GM12878 (cell line): Measurements from ENCODE around the gene DELE1. TPM values are rescaled to one million over a fixed set of nuclear protein-coding genes. Genes with fewer than 3 reads are reported as not detected.

ENCODE experiments used
- ATAC-seq: fragments of 200-7000 bp; cut with Tn5 transposase; 3 replicates; pipeline ENCODE4 v1.9.1; 2020; ENCODE audit warnings: mild to moderate bottlenecking, moderate library complexity
- BruUV-seq: library from RNA; stranded (reverse); fragments of 400-500 nt; replicated peaks from 2 replicates; lab custom pipeline; 2021; lab: Mats Ljungman, UMichigan
- CTCF ChIA-PET: fragments of 300-600 bp; sonication (Branson Sonifier 250); formaldehyde crosslinking; extraction: SDS; loops from one replicate; lab custom pipeline; 2021; ENCODE audit warnings: inconsistent platforms; lab: Yijun Ruan, JAX
- POLR2A ChIA-PET: fragments of 350-600 bp; formaldehyde crosslinking; extraction: SDS; loops from one replicate; lab custom pipeline; 2021; ENCODE audit warnings: inconsistent platforms; lab: Charles Lee
- RAD21 ChIA-PET: fragments of 300-600 bp; sonication (Branson Sonifier 250); formaldehyde crosslinking; loops from one replicate; lab custom pipeline; 2023; ENCODE audit warnings: antibody characterized with exemption; ENCODE audit not compliant: unreplicated experiment; lab: Charles Lee
- SMC1A ChIA-PET: fragments of 300-600 bp; sonication (Branson Sonifier 250); formaldehyde crosslinking; loops from one replicate; lab custom pipeline; 2023; ENCODE audit not compliant: unreplicated experiment, uncharacterized antibody; lab: Charles Lee
- DNase-seq: peaks from one replicate; pipeline ENCODE4 v3.0.0-alpha.2; 2011; ENCODE audit warnings: low read depth, low spot score
- FAIRE-seq: peaks from 3 replicates; lab custom pipeline; 2011; peaks lifted over from hg19 to GRCh38; lab: Jason Lieb, UNC
- H2AFZ ChIP-seq: 2 replicates; pipeline ENCODE4 v1.6.0; 2011; ENCODE audit warnings: low read depth, low read length, control low read depth; ENCODE audit not compliant: control insufficient read depth
- H3K27ac ChIP-seq: 2 replicates; pipeline ENCODE4 v1.5.1; 2011; ENCODE audit warnings: control low read depth; ENCODE audit not compliant: control insufficient read depth, insufficient read depth
- H3K27me3 ChIP-seq, 2 experiments: replicated peaks in 1 of 2; 2 replicates each; pipeline versions ENCODE4 v1.6.0 to v1.6.1; 2011; ENCODE audit warnings: low read length in 1 of 2; ENCODE audit not compliant: control insufficient read depth in 2 of 2, insufficient read depth in 2 of 2
- H3K36me3 ChIP-seq, 2 experiments: 2 replicates each; pipeline ENCODE4 v1.5.1; 2011; ENCODE audit warnings: low read length in 1 of 2; ENCODE audit not compliant: control insufficient read depth in 2 of 2, insufficient read depth in 2 of 2
- H3K4me1 ChIP-seq: 2 replicates; pipeline ENCODE4 v1.6.1; 2011; ENCODE audit warnings: mild to moderate bottlenecking, low read length, moderate library complexity, mixed read lengths; ENCODE audit not compliant: control insufficient read depth, insufficient read depth
- H3K4me2 ChIP-seq: 2 replicates; pipeline ENCODE4 v1.6.0; 2011; ENCODE audit warnings: control low read depth; ENCODE audit not compliant: control insufficient read depth, insufficient read depth
- H3K4me3 ChIP-seq: fragments of 200-600 bp; sonication (generic); 2 replicates; pipeline ENCODE4 v1.5.1; 2016
- H3K79me2 ChIP-seq: 2 replicates; pipeline ENCODE4 v1.6.0; 2011; ENCODE audit warnings: low read length; ENCODE audit not compliant: control insufficient read depth, insufficient read depth
- H3K9ac ChIP-seq: 2 replicates; pipeline ENCODE4 v1.8.0; 2011; ENCODE audit warnings: low read length, control low read depth, mixed read lengths; ENCODE audit not compliant: control insufficient read depth, insufficient read depth
- H3K9me3 ChIP-seq: replicated peaks from 3 replicates; pipeline ENCODE4 v1.5.1; 2011; ENCODE audit warnings: mild to moderate bottlenecking, low read length; ENCODE audit not compliant: control insufficient read depth, insufficient read depth
- H4K20me1 ChIP-seq: 2 replicates; pipeline ENCODE4 v1.6.0; 2011; ENCODE audit not compliant: control insufficient read depth, insufficient read depth
- BMI1 ChIP-seq: fragments of 450-650 bp; IDR thresholded peaks from 2 replicates; pipeline ENCODE4 v1.6.1; 2016; ENCODE audit warnings: mild to moderate bottlenecking, moderate library complexity, borderline replicate concordance
- CHD4 ChIP-seq: fragments of 200-600 bp; sonication (generic); IDR thresholded peaks from 2 replicates; pipeline ENCODE4 v1.6.1; 2016; ENCODE audit warnings: mild to moderate bottlenecking
- CREB1 ChIP-seq: IDR thresholded peaks from 2 replicates; pipeline ENCODE4 v1.6.1; 2012; ENCODE audit warnings: low read depth, mild to moderate bottlenecking, inconsistent platforms
- CREM ChIP-seq: IDR thresholded peaks from 2 replicates; pipeline ENCODE4 v1.6.1; 2014; ENCODE audit warnings: antibody characterized with exemption, low read depth
- POU2F2 ChIP-seq: IDR thresholded peaks from 3 replicates; pipeline ENCODE4 v1.6.1; 2011; ENCODE audit warnings: low read depth, mild to moderate bottlenecking, low read length, borderline replicate concordance
- SUZ12 ChIP-seq: fragments of 200-600 bp; sonication (generic); IDR thresholded peaks from one replicate; pipeline ENCODE4 v1.6.1; 2018; ENCODE audit warnings: antibody characterized with exemption, mild to moderate bottlenecking; ENCODE audit not compliant: unreplicated experiment
- WRNIP1 ChIP-seq: IDR thresholded peaks from 2 replicates; pipeline ENCODE4 v1.6.1; 2011; ENCODE audit warnings: low read depth, low read length, improper control_type of control experiment, borderline replicate concordance
- ZNF622 ChIP-seq: fragments of 450-650 bp; IDR thresholded peaks from 2 replicates; pipeline ENCODE4 v1.6.1; 2017; ENCODE audit warnings: mild to moderate bottlenecking, inconsistent platforms
- WGBS: methylation state at CpG from one replicate; pipeline ENCODE4 v1.1.6; 2016; ENCODE audit warnings: low lambda C conversion rate; ENCODE audit not compliant: insufficient replicate concordance, insufficient coverage; ENCODE audit errors: missing lambda C conversion rate; 5-methylcytosine and 5-hydroxymethylcytosine counted together
- in situ Hi-C: fragments of 300-500 bp; cut with MboI; formaldehyde crosslinking; loops from 9 replicates; pipeline ENCODE4 v1.14.3; 2018; ENCODE audit warnings: mixed read lengths
- intact Hi-C: fragments of 100-400 bp; cut with micrococcal nuclease; formaldehyde crosslinking; loops from one replicate; pipeline ENCODE4 v1.14.2; 2022; ENCODE audit not compliant: unreplicated experiment
- polyA plus RNA-seq, 11 experiments: library from polyadenylated mRNA; depleted of rRNA in 4 of 11; unstranded in 6 of 11; stranded (reverse) in 5 of 11; fragments of >200 nt; fragmentation: Nextera tagmentation in 4 of 11; fragmentation: Illumina TruSeq in 1 of 11; extraction: Ambion mirVana in 4 of 11; extraction: Trizol in 1 of 11; gene quantifications; 1 replicate in 1 of 11; 2 replicates in 10 of 11; pipeline versions ENCODE4 v1.2.1 to v1.2.3, GENCODE V29; 2011 to 2016; ENCODE audit warnings: inconsistent platforms in 2 of 11, missing spikeins in 2 of 11, low read depth in 1 of 11
- total RNA-seq, 4 experiments: library from RNA; depleted of rRNA in 3 of 4; stranded (reverse); fragments of >200 nt in 3 of 4; fragmentation: Illumina TruSeq in 1 of 4; extraction: Trizol in 1 of 4; gene quantifications; 2 replicates each; pipeline versions ENCODE4 v1.2.1 to v1.2.3, GENCODE V29; 2013 to 2021
- TF ChIP-seq, protein P1 (sequence below): IDR thresholded peaks from 2 replicates; pipeline ENCODE4 v1.6.1; 2011; ENCODE audit warnings: low read depth, mild to moderate bottlenecking, low read length, moderate library complexity, borderline replicate concordance; ENCODE audit errors: extremely low read depth
- TF ChIP-seq, protein P2 (sequence below): fragments of 450-650 bp; IDR thresholded peaks from 2 replicates; pipeline ENCODE4 v1.6.1; 2016; ENCODE audit warnings: mild to moderate bottlenecking
- TF ChIP-seq, protein P3 (sequence below): IDR thresholded peaks from 2 replicates; pipeline ENCODE4 v1.6.1; 2012; ENCODE audit warnings: low read depth, low read length, improper control_type of control experiment
- TF ChIP-seq, protein P4 (sequence below): fragments of 450-650 bp; IDR thresholded peaks from 2 replicates; pipeline ENCODE4 v1.6.1; 2017; ENCODE audit warnings: low read depth, mild to moderate bottlenecking, moderate library complexity

The DELE1 gene
- total and polyA plus RNA-seq, 10 of the 15 experiments (the other 5 are each of a cell fraction or from before 2014, with no cell fraction given) = 18.9 to 71.4 (median 47.6) TPM

DNA sequence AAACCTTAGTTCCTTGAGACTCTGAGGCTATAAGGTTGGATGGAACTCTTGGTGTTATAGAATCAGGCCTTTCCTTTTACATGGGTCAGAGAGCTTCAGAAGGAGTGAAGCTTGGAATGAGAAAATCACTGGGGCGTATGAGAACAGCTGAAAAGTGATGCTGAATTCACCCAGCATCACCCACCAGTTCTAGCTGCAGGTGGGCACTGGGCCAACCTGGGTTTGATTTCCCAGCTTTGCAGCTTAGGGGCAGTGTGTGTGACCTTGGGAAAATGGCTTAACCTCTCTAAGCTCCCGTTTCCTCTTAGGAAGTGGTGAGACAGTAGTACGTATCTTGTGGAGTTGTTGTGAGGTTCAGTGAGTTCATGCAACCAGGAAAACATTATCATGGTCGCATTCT is 23.6 kb downstream of the DELE1 start (continued):
- TF ChIP-seq, protein P1, sequence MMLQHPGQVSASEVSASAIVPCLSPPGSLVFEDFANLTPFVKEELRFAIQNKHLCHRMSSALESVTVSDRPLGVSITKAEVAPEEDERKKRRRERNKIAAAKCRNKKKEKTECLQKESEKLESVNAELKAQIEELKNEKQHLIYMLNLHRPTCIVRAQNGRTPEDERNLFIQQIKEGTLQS = no peak
- TF ChIP-seq, protein P2, sequence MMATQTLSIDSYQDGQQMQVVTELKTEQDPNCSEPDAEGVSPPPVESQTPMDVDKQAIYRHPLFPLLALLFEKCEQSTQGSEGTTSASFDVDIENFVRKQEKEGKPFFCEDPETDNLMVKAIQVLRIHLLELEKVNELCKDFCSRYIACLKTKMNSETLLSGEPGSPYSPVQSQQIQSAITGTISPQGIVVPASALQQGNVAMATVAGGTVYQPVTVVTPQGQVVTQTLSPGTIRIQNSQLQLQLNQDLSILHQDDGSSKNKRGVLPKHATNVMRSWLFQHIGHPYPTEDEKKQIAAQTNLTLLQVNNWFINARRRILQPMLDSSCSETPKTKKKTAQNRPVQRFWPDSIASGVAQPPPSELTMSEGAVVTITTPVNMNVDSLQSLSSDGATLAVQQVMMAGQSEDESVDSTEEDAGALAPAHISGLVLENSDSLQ = no peak
- TF ChIP-seq ZNF622 = no peak
- no peak for TF ChIP-seq WRNIP1
- TF ChIP-seq CHD4 = no peak
- TF ChIP-seq BMI1 = no peak
- TF ChIP-seq, all 136 proteins: peak for 0

DNA sequence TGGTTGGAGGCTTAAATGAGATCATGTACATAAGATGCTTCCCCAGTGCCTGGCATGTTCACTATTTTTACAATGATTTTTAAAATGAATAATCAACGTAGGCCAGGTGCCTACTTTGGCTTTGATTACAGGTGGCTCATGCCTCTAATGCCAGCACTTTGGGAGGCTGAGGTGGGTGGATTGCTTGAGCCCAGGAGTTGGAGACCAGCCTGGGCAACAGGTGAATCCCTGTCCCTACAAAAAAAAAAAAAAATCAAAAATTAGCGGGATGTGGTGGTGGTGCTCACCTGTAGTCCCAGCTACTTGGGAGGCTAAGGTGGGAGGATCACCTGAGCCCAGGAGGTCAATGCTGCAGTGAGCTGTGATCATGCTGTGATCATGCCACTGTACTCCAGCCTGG is 25.1 kb downstream of the DELE1 start:
- BruUV-seq = no TSS peak
- 29% methylated on average over 2 of the region's 2 CpGs for WGBS
- POLR2A ChIA-PET = no interaction called here

More for the DNA sequence above, 25.1 kb downstream of the DELE1 start:
- RAD21 ChIA-PET = no interaction called here
- in situ Hi-C loops (no loop called here), intact Hi-C loops (no loop called here)
- CTCF ChIA-PET = interaction anchor here (0.7 kb wide), 1 partner anchor 555 kb away, joined by 3 read pairs; no protein-coding TSS in a partner anchor
- no peak overlapping the region for H2AFZ ChIP-seq
- no peak overlapping the region for H3K4me2 ChIP-seq
- H3K79me2 ChIP-seq = no peaks in the 10 kb centered on the region
- FAIRE-seq = no peak
- H3K4me3 ChIP-seq = no peak overlapping the region
- ATAC-seq = no peak
- DNase-seq = no peak
- TF ChIP-seq BMI1 = no peak
- TF ChIP-seq SUZ12 = no peak
- no peak for TF ChIP-seq POU2F2
- TF ChIP-seq CREM = no peak
- TF ChIP-seq, protein P3, sequence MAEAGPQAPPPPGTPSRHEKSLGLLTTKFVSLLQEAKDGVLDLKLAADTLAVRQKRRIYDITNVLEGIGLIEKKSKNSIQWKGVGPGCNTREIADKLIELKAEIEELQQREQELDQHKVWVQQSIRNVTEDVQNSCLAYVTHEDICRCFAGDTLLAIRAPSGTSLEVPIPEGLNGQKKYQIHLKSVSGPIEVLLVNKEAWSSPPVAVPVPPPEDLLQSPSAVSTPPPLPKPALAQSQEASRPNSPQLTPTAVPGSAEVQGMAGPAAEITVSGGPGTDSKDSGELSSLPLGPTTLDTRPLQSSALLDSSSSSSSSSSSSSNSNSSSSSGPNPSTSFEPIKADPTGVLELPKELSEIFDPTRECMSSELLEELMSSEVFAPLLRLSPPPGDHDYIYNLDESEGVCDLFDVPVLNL = no peak
- TF ChIP-seq CREB1 = no peak
- TF ChIP-seq, protein P4, sequence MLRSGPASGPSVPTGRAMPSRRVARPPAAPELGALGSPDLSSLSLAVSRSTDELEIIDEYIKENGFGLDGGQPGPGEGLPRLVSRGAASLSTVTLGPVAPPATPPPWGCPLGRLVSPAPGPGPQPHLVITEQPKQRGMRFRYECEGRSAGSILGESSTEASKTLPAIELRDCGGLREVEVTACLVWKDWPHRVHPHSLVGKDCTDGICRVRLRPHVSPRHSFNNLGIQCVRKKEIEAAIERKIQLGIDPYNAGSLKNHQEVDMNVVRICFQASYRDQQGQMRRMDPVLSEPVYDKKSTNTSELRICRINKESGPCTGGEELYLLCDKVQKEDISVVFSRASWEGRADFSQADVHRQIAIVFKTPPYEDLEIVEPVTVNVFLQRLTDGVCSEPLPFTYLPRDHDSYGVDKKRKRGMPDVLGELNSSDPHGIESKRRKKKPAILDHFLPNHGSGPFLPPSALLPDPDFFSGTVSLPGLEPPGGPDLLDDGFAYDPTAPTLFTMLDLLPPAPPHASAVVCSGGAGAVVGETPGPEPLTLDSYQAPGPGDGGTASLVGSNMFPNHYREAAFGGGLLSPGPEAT = no peak
- SMC1A ChIA-PET = no interaction called here
- no peak overlapping the region for H3K27ac ChIP-seq
- H3K36me3 ChIP-seq = no peaks in the 10 kb centered on the region
- H3K9ac ChIP-seq = no peak overlapping the region
- no peaks in the 10 kb centered on the region for H4K20me1 ChIP-seq
- no peaks in the 10 kb centered on the region for H3K27me3 ChIP-seq
- no peaks in the 10 kb centered on the region for H3K4me1 ChIP-seq
- no peaks in the 10 kb centered on the region for H3K9me3 ChIP-seq
